OCI-LY3 (cell line): ENCODE results near the gene MYF6.

Experiments
- H2AFZ ChIP-seq: fragments of 200-600, 300-600 bp; shearing (Covaris generic); 2 replicates; pipeline ENCODE4 v1.6.0; 2014; ENCODE audit warnings: antibody characterized with exemption, low read depth, low read length
- H3K27ac ChIP-seq: fragments of 200-600, 300-600 bp; sonication (generic); 2 replicates; pipeline ENCODE4 v1.5.1; 2014; ENCODE audit warnings: mild to moderate bottlenecking, low read length, moderate library complexity, mixed read lengths
- H3K27me3 ChIP-seq: fragments of 200-600, 300-600 bp; sonication (generic); 2 replicates; pipeline ENCODE4 v1.6.1; 2014; ENCODE audit warnings: low read depth, low read length, mixed read lengths
- H3K36me3 ChIP-seq: fragments of 200-600, 300-600 bp; sonication (generic); replicated peaks from 2 replicates; pipeline ENCODE3; 2014; ENCODE audit warnings: low read depth, low read length, mixed read lengths
- H3K4me1 ChIP-seq: fragments of 300-600, 200-600 bp; sonication (generic); 2 replicates; pipeline ENCODE4 v1.6.1; 2014; ENCODE audit warnings: low read length, mixed read lengths
- H3K4me2 ChIP-seq: fragments of 200-600, 300-600 bp; sonication (generic); 2 replicates; pipeline ENCODE4 v1.6.1; 2014; ENCODE audit warnings: low read length, mixed read lengths
- H3K4me3 ChIP-seq: fragments of 300-600, 200-600 bp; sonication (generic); 2 replicates; pipeline ENCODE4 v1.5.1; 2014; ENCODE audit warnings: antibody characterized with exemption, mild to moderate bottlenecking, low read length, moderate library complexity
- H3K79me2 ChIP-seq: fragments of 300-600, 200-600 bp; shearing (Covaris generic); 2 replicates; pipeline ENCODE4 v1.6.1; 2014; ENCODE audit warnings: mild to moderate bottlenecking, low read length, mixed read lengths
- H3K9ac ChIP-seq: fragments of 300-600, 200-600 bp; shearing (Covaris generic); 2 replicates; pipeline ENCODE4 v1.6.0; 2014; ENCODE audit warnings: mild to moderate bottlenecking, low read length, moderate library complexity
- H3K9me3 ChIP-seq: fragments of 200-600, 300-600 bp; shearing (Covaris generic); 2 replicates; pipeline ENCODE4 v1.6.1; 2014; ENCODE audit warnings: low read length, mixed read lengths; ENCODE audit not compliant: insufficient read depth
- H4K20me1 ChIP-seq: fragments of 200-600, 300-600 bp; sonication (generic); 2 replicates; pipeline ENCODE4 v1.6.1; 2016; ENCODE audit warnings: low read length, mixed read lengths; ENCODE audit not compliant: insufficient read depth
- CTCF ChIP-seq: fragments of 200-600, 300-600 bp; sonication (generic); IDR thresholded peaks from 2 replicates; pipeline ENCODE4 v1.5.1; 2014; ENCODE audit warnings: antibody characterized with exemption, low read length, low read depth
- EZH2phosphoT487 ChIP-seq: fragments of 200-600 bp; shearing (Covaris generic); IDR thresholded peaks from 2 replicates; pipeline ENCODE4 v1.6.1; 2018; ENCODE audit warnings: antibody characterized with exemption, mixed run types, low read depth

MYF6 gene

GRCh38 chr12:80692114-80692513 lies 15.3 kb upstream of the MYF6 start:
- Histone ChIP-seq H3K4me1 (peaks cover 10% of the 10 kb centered on the region), H3K9me3 (no peaks in the 10 kb centered on the region), H3K4me2 (no peak overlapping the region), H3K27ac (no peak overlapping the region), H3K4me3 (no peak overlapping the region), H3K79me2 (no peaks in the 10 kb centered on the region), H3K9ac (no peak overlapping the region), H3K27me3 (no peaks in the 10 kb centered on the region), H3K36me3 (no peaks in the 10 kb centered on the region), H4K20me1 (no peaks in the 10 kb centered on the region), H2AFZ (no peak overlapping the region)
- no peak for TF ChIP-seq EZH2phosphoT487
- TF ChIP-seq CTCF, result no peak

DNA sequence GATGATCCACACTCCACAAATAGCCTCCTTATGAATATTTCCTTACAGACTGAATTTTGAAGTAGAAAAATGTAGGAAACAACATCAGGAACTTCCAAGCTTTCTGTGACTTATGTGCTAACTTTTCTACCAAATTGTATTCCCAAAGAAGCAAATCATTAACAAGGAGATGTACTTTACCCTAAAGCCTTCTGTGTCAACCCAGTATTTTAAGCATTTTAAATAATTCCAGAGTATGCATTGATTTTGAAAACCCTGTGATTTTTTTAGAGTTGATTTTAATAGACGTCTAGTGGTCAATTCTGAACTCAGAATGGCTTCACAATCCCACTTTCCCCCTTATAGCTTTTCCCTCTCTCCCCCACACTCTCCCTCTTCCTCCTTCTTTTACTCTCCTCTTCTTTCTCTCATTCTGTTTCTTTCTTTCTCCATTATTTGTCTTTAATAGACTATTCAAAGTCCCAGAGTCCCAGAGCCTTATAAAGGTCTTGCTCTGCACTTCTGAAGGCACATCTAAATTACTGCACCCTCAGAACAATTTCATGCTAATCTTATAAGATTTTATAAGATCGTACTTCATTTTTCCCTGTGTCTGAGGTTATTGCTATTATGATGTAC lies 10.1 kb upstream of the MYF6 start:
- Histone ChIP-seq H3K4me3 (no peak overlapping the region), H3K9ac (no peak overlapping the region), H3K4me2 (no peak overlapping the region), H3K4me1 (peaks cover 7% of the 10 kb centered on the region), H3K9me3 (no peaks in the 10 kb centered on the region), H3K36me3 (no peaks in the 10 kb centered on the region), H2AFZ (no peak overlapping the region), H3K79me2 (no peaks in the 10 kb centered on the region), H3K27me3 (no peaks in the 10 kb centered on the region), H4K20me1 (no peaks in the 10 kb centered on the region), H3K27ac (no peak overlapping the region)
- TF ChIP-seq EZH2phosphoT487 (no peak), CTCF (no peak)

DNA sequence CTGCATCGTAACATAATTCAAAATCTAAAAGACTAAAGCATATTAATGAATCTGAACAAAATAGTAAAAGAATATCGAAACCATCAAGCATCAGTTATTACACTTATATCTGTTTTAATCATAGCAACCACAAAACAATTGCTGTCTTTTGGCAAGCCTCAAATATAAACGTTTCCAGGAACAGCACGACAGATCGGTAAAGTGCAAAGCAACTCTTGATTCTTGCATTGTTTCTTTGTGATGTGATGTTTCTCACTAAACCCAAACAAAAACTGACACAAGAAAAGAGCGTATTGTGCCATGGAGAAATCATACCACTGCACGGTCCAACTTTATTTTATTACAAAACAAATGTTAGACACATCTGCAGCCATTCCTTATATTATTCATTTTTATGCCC lies 9.2 kb upstream of the MYF6 start:
- H3K9me3 ChIP-seq, result no peaks in the 10 kb centered on the region
- no peaks in the 10 kb centered on the region for H3K27me3 ChIP-seq
- H3K27ac ChIP-seq, result no peak overlapping the region
- H4K20me1 ChIP-seq, result no peaks in the 10 kb centered on the region
- H3K4me1 ChIP-seq, result peaks cover 11% of the 10 kb centered on the region
- H2AFZ ChIP-seq, result no peak overlapping the region
- no peak overlapping the region for H3K4me2 ChIP-seq
- no peak overlapping the region for H3K9ac ChIP-seq
- H3K79me2 ChIP-seq, result no peaks in the 10 kb centered on the region
- H3K36me3 ChIP-seq, result no peaks in the 10 kb centered on the region
- no peak for TF ChIP-seq CTCF
- no peak for TF ChIP-seq EZH2phosphoT487
- H3K4me3 ChIP-seq, result no peak overlapping the region

GRCh38 chr12:80698847-80699542 lies 8.4 kb upstream of the MYF6 start:
- Histone ChIP-seq H3K4me3 (no peak overlapping the region), H3K36me3 (no peaks in the 10 kb centered on the region), H3K79me2 (no peaks in the 10 kb centered on the region), H2AFZ (no peak overlapping the region), H4K20me1 (no peaks in the 10 kb centered on the region), H3K9ac (no peak overlapping the region), H3K4me2 (no peak overlapping the region), H3K27me3 (no peaks in the 10 kb centered on the region), H3K9me3 (no peaks in the 10 kb centered on the region), H3K27ac (no peak overlapping the region), H3K4me1 (peaks cover 15% of the 10 kb centered on the region)
- TF ChIP-seq EZH2phosphoT487 (no peak), CTCF (no peak)
